GM19240 (cell line): ENCODE measurements around the gene PRKG1.

ENCODE experiments used
- DNase-seq: peaks from one replicate; pipeline ENCODE4 v3.0.0; 2011; ENCODE audit warnings: low spot score; ENCODE audit not compliant: insufficient read length

PRKG1 gene

DNA sequence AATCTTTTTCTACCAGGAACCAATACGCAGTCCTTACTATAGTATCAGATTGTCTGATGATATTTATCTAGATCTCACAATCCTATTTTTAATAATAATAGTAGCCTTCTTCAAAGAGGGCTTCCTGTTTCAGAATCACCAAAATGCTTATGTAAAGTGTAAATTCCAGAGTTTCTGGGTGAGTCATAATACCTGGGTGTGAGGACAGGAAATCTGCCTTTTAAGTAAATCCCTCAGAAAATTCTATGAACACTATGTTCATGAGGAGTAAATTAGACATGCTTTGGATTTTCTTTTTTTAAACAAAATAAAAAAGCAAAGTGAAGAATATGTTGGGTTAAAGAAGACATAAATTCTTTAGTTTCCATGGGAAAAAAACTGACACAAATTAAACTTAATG is 1260.3 kb downstream of the PRKG1 start:
- DNase-seq: no peak

DNA sequence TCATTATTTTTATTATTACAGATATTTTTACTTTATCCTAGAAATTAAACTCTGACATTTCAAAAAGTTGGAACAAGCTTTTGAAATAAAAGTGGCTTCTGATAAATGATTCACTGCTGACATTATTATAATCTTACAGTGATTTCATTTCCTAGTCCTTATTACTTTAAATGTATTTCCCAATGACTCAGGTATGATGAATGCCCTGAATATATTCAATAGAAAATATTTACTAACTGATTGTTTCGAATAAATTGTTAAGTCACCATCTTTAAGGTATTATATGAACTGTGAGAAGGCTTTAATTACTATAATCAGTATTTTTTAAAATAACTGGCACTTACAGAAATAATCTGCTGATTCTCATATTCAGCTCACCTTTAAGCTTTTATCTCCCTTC is 1261.4 kb downstream of the PRKG1 start:
- DNase-seq: no peak

GRCh38 chr10:52337225-52337624 is 1262.9 kb downstream of the PRKG1 start:
- DNase-seq: no peak

DNA sequence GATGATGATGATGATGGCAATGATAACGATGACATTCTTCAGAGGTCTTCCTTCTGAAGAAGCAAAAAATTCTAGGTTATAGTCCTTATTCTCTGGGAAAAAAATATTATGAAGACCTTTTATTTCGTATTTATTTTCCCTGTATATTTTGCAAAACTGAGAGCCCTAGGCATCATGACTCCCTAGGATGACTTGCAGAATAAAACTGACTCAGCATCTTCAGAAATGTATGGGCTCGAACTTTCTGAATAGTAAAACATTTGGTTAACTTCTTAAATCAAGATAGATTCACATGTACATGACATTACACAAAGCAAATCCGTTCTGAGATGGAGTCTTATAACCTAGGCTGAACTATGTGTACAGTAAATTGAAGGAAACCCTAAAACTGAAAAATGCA is 1269.2 kb downstream of the PRKG1 start:
- DNase-seq: no peak

DNA sequence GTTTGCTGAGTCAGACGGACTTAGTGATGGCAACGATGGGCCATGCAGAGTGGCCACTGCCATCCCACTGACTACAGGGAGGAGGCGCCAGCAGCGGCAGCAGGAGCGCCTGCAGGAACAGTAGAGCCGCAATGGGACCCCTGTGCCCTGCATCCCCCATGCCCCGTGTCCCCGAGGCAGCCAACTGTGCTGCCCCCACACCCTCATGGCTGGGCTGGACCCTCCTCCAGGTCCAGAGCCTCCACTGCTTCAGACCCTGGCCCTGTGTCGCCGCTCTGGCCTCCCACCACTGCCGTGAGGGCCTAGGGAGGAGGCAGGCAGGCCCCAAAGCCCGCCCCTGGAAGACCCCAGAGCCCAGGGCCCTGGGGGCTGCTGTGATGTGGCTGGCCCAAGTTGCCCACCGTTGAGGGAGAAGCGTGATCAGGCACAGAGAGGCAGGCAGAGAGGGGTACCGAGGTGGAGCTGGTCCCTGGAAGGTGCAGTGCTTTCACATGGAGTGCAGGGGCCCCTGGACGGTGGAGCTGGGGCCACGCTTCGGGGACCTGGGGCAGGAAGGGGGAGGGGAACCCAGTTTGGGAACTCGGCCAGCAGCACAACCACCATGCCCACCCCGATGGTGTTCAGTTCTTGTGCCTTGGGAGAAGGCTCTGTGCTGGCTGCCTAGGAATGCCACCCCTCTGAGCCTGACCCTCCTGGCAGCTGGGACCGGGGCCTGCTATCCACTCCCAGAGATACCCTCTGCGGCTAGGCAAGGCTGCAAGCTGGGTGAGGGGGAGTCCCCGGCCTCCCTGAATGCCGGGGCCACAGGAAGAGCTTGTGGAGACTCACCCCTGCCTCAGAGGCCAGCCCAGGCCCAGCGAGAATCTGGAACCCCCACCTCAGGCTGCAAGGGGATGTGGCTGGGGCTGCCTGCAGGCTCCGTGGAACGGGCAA is 1272.4 kb downstream of the PRKG1 start:
- DNase-seq: no peak

DNA sequence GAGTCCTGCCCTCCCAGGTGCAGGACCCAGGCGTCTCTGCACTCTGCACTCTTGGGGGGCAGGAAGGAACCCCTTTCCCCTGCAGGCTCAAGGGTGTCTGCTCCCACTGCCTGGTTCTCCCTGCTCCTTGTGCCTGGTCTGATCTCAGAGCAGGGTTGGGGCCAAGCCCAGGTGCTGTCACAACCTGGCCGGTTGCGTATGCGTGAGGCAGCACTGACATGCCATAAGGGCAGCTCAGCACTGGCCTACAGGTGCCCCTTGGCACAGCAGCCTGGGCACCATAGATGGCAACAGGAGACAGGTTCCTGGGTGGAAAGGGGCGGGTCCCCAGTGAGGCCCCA is 1273.0 kb downstream of the PRKG1 start:
- no peak for DNase-seq
